ENCODE data around the gene GAB1. TPM values are rescaled to one million over a fixed set of nuclear protein-coding genes. Genes with fewer than 3 reads are reported as not detected.

Gene GAB1
- total RNA-seq, 1 donor from 2014 or later, result 90.8 TPM

DNA sequence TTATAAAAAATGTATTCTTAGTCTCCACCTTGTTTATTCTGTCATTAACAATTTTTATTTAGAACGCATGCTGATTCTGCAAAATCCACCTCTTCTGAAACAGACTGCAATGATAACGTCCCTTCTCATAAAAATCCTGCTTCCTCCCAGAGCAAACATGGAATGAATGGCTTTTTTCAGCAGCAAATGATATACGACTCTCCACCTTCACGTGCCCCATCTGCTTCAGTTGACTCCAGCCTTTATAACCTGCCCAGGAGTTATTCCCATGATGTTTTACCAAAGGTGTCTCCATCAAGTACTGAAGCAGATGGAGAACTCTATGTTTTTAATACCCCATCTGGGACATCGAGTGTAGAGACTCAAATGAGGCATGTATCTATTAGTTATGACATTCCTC is 101.3 kb downstream of the GAB1 start:
- intact Hi-C loops (cut with DNase I), result no loop called here
- no peak for DNase-seq (ENCODE audit: low spot score)

DNA sequence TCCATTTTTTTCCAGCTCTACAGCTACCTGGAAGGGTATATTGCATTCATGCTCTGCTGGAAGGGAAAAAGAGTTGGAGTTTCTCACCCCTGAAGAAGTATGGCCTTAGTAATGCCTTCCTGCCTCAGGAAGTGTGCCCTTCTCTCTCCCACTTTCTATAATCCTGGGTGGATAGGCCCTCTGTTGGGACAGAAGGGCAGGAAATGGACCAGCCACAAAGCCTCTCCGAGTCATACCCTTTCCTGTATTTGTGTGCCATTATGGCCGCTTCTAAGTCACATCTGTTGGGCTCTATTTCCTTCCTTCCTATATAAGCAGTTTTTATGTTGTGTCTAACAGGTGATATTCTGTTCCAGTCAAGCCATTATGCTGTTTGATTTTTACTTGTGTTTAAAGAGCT is 102.0 kb downstream of the GAB1 start:
- no peak for DNase-seq (ENCODE audit: low spot score)
- intact Hi-C loops (cut with DNase I), result no loop called here

DNA sequence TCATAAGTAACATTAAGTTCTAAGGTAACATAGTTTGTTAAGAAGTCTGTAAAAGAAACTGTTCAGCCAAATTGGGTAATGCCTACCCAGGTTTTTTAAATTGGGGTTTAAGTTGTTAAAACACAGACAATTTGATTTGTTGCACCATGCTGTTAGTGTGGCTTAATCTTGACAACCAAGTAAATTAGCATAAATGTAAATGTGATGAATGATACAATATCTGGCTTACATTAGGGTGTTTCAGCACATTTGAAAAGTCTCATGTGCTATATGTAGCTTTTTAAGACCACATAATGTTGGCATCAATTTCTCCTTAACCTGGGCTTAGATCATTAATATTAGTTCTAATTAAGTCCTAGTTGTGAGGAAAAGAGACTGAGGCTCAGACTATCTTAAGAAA is 104.4 kb downstream of the GAB1 start:
- intact Hi-C loops (cut with DNase I), result no loop called here
- no peak for DNase-seq (ENCODE audit: low spot score)

- no peak for DNase-seq (ENCODE audit: low spot score)
- intact Hi-C loops (cut with DNase I), result no loop called here
These were observed 105.0 kb downstream of the GAB1 start for GRCh38 chr4:143441678-143442077.

DNA sequence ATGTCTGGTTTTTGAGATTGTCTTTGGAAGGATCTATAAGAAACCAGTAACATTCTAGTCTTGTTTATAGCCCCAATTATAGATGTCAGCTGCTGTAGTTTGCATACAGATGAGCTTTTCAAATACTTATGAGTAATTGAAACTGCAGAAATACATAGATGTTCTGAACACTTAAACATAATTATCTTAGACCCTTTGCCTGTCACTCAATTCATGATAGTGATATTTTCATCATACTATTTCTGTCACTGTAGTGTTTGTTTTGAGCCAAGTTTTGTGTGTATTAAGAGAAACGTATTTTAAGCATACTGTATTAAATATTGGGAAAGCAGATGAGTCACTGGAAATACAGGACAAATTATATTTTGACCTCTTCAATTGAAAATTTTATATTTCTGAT is 107.1 kb downstream of the GAB1 start:
- no peak for DNase-seq (ENCODE audit: low spot score)
- intact Hi-C loops (cut with DNase I), result no loop called here

DNA sequence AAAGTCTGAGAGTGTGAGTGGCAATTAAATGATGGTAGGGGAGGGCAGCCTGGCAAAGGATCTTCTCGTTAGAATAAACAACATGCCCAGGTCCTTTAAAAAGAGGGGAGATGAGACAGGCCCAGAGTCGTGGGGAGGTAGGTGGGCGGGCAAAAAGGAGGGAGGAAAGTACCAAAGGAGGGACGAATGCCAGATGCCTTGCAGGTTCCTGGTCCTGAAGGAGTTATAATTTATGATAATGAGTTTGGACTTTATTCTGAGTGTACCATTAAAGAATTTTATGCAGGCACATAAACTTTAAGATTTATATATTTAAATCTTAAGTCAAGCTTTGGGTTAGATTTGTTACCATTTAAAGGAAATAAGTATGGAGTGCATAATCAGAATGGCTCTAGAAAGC is 114.5 kb downstream of the GAB1 start:
- intact Hi-C loops (cut with DNase I), result no loop called here
- DNase-seq (ENCODE audit: low spot score), result no peak

DNA sequence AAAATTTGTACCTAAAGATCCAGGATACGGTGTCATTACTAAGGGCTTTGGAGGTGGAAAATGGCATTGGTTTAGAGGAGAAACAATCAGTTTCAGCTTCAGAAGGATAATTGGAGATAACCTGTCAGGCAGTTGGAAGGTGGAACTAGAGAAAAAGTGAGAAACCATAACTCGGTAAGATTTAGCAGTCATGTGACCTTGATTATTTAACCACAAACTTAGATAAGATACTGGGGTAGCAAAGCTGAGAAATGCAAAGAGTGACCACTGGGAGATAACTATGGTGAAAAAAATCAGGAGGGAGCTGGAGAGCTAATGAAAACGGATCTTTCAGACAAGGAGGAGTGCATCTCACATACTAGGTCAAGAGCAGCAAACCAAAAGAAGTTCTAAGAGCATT is 118.5 kb downstream of the GAB1 start:
- DNase-seq (ENCODE audit: low spot score), result no peak
- intact Hi-C loops (cut with DNase I), result loop anchor here (5.0 kb wide), 1 partner anchor 33 kb away; no protein-coding TSS in a partner anchor

GRCh38 chr4:143458966-143459365 is 122.3 kb downstream of the GAB1 start:
- intact Hi-C loops (cut with DNase I), result loop anchor here (5.0 kb wide), 1 partner anchor 37 kb away; no protein-coding TSS in a partner anchor
- no peak for DNase-seq (ENCODE audit: low spot score)

DNA sequence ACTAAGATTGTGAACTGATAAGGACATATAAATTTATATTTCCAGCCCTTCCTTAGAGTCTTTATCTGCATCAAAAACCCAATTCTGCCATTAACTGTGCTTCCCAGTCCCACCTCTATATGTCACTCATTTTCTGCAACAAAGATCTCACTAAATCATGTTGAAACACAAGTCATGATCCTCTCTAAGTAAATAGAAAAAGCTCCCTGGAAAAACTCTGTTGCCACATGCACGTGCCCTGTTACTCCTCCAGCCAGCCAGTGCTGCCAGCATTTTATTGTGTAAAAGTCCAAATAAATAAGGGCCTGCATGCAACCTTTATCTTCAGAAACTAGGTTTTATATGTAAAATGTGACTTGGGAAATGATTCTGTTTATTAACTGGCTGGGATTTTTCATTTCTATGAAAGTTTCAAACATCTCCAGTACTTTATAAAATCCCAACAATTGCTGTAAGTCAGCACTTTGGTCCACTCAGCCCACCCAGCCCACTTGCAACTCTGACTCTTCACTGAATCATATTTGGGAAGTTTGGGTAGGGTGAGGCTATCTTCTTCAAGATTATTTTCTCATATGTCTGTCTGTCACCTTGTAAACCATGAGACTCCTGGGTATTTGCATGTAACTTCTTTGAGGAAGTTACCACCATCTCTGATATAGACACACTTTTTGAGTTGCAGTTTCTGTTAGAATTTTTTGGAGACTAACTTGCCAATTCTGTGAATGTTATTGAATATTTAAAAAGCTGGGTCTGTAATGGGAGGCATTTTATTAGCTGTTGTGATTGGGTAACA is 136.9 kb downstream of the GAB1 start:
- intact Hi-C loops (cut with DNase I), result no loop called here
- DNase-seq (ENCODE audit: low spot score), result no peak

DNA sequence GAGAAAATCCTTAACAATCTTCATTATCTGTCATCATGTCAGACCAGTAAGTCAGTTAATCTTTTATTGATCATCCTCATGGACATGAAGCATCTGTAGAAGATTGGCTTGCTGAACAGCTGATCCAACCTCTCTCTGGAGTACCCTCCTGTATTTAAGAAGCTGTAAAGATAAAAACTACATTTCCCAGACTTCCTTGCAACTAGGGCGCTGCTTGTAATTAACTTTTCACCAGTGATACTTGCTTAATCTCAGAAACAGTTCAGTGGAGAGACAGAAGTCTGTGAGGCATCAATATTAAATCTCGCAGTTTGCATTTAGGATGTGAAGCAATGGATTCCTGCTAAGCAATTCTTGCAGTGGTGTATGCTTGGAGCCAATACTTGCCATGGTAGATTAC is 140.8 kb downstream of the GAB1 start:
- no peak for DNase-seq (ENCODE audit: low spot score)

GRCh38 chr4:143481361-143481760 is 144.7 kb downstream of the GAB1 start:
- intact Hi-C loops (cut with DNase I), result loop anchor here (5.0 kb wide), 1 partner anchor 144 kb away; the partner anchor contains the start of gene GAB1
- no peak for DNase-seq (ENCODE audit: low spot score)

More for the DNA sequence above, 140.8 kb downstream of the GAB1 start:
- intact Hi-C loops (cut with DNase I), result no loop called here

DNA sequence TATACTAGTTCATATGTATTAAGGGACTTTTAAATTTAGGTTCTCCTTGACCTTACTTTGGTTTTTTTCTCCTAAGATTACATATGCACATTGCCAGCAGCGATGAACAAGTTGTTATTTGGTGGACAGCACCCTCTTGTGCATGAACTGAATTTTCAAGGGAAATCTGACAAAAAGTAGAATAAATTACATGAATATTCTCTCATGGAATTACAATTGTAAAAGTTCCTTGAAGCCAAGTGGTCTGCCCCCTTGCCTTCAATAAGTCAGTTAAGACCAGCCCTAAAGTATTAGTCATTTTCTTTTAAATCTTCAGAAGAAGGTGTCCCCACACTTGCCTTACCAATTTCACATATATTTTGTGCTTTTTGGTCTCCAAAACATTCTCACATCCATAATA is 146.2 kb downstream of the GAB1 start:
- no peak for DNase-seq (ENCODE audit: low spot score)
- intact Hi-C loops (cut with DNase I), result loop anchor here (5.0 kb wide), 1 partner anchor 146 kb away; the partner anchor contains the start of gene GAB1

DNA sequence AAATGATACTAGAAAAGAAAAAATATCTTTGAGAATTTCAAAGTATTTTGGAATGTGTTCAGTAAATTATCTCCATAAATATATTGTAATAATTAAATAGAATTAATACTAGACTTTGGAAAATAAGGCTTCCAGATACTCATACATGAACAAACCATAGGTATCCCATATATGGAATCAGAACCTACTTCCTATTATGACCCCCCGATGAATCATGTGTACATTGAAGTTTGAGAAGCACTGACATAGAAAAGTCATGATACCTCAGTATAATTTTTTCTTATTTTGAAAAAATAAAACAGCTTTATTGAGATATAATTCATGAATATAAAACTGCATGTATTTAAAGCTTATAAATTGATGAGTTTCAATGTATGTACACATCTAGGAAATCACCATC is 149.6 kb downstream of the GAB1 start:
- intact Hi-C loops (cut with DNase I), result no loop called here
- DNase-seq (ENCODE audit: low spot score), result no peak

DNA sequence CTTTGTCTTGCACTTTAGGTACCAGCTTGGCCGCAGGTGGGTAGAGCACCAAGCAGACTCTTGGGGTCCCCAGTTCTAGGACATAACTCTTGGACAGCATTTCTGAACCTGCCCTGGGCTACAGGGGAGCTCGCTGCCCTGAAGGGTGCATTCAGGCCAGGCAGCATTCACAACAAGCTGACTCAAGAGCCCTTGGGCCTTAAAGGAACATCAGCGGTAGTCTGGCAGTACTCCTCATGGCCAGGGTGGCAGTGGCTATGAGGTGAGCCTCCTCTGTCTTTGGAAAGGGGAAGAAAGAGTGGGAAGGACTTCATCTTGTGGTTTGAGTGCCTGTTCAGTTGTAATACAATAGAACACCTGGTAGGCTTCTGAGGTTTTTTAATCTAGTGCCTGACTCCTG is 152.0 kb downstream of the GAB1 start:
- no peak for DNase-seq (ENCODE audit: low spot score)
- intact Hi-C loops (cut with DNase I), result no loop called here

DNA sequence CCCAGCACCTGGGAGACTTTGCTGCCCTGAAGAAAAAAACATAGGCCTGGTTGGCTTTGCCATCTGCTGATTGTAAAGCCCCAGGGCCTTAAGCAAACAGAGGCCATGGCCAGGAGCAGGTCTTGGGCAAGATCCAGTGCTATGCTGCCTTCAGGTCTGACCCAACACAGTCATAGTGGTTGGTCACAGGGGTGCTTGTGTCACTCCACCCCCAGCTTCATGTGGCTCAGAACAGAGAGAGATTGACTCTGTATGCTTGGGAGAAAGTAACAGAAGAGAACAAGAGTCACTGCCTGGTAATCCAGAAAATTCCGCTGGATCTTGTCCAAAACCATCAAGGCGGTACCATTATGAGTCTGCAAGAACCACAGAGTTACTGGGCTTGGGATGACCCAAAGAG is 152.4 kb downstream of the GAB1 start:
- intact Hi-C loops (cut with DNase I), result no loop called here
- no peak for DNase-seq (ENCODE audit: low spot score)

DNA sequence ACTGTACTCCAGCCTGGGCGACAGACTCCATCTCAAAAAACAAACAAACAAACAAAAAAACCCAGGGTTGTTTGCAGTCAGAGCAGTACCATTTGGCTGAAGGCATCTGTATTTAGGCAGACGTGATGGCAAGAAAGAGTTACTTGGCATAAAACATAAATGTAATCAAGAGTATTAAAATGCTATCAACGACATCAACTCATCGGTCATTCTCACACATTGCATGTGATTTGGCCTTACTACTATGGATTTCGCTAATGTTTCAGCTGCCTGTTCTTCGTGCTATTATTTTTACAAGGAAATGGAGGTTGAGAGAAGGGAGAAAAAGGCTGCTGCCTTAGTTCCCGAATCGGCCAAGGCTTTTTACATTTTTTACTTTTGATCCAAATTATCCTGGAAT is 161.3 kb downstream of the GAB1 start:
- DNase-seq (ENCODE audit: low spot score), result no peak
- intact Hi-C loops (cut with DNase I), result no loop called here

- intact Hi-C loops (cut with DNase I), result no loop called here
- no peak for DNase-seq (ENCODE audit: low spot score)
These were observed 165.6 kb downstream of the GAB1 start for GRCh38 chr4:143502231-143502630.

GRCh38 chr4:143506031-143506430 is 169.4 kb downstream of the GAB1 start:
- intact Hi-C loops (cut with DNase I), result no loop called here
- no peak for DNase-seq (ENCODE audit: low spot score)

DNA sequence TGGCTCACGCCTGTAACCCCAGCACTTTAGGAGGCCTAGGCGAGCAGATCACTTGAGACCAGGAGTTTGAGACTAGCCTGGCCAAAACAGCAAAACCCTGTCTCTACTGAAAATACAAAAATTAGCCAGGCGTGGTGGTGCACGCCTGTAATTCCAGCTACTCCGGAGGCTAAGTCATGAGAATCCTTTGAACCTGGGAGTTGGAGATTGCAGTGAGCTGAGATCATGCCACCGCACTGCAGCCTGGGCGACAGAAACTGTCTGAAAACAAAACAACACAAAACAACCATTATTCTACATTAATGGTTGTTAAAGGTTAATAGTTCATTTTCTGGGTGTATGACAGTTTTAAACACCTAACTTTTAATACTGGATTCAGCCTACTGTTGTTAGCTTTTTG is 175.2 kb downstream of the GAB1 start:
- intact Hi-C loops (cut with DNase I), result loop anchor here (2.0 to 5.0 kb wide), 3 partner anchors 45 to 175 kb away; partner anchors contain the start of gene GAB1
- no peak for DNase-seq (ENCODE audit: low spot score)

- intact Hi-C loops (cut with DNase I), result loop anchor here (2.0 to 5.0 kb wide), 3 partner anchors 44 to 176 kb away; partner anchors contain the start of gene GAB1
- DNase-seq (ENCODE audit: low spot score), result no peak
These were observed 176.3 kb downstream of the GAB1 start for GRCh38 chr4:143512978-143513313.

Data from cardiac septum (tissue), 1 donor.